Measurements from ENCODE around the gene RNF144B. TPM values are rescaled to one million over a fixed set of nuclear protein-coding genes. Genes with fewer than 3 reads are reported as not detected.

The RNF144B gene
- total and polyA plus RNA-seq, 10 donors = 6.5 to 82.5 (median 45.3) TPM

- intact Hi-C loops (cut with DNase I; ENCODE audit: low total_unique reads) = no loop called here
- TF ChIP-seq POLR2A (IDR thresholded peaks at IDR 0.05) (no peak), POLR2AphosphoS5 (IDR thresholded peaks at IDR 0.05) (no peak), CTCF (IDR thresholded peaks at IDR 0.05 in 8 of 11, conservative IDR thresholded peaks at IDR 0.05 in 3 of 11) (no peak)
- Histone ChIP-seq H3K9me3 (no peaks in the 10 kb centered on the region), H3K4me1 (peaks cover 0 to 26% (median 4%) of the 10 kb centered on the region in 6 donors), H3K36me3 (peaks cover 0 to 45% (median 0%) of the 10 kb centered on the region in 6 donors), H3K4me3 (no peak overlapping the region), H3K27me3 (replicated peaks in 1 of 7) (no peaks in the 10 kb centered on the region), H3K27ac (peak overlapping the region in 3 of 8 donors; percentile 1 to 65 (median 49))
- WGBS, 5 donors = 54 to 84% (median 76%) methylated on average over 3 of the region's 3 CpGs
- no peak for DNase-seq
Observed at GRCh38 chr6:18436341-18436740, 49.2 kb downstream of the RNF144B start.

GRCh38 chr6:18439581-18439980, 52.4 kb downstream of the RNF144B start:
- Histone ChIP-seq H3K4me1 (peaks cover 0 to 19% (median 4%) of the 10 kb centered on the region in 6 donors), H3K27me3 (replicated peaks in 1 of 7) (no peaks in the 10 kb centered on the region), H3K36me3 (peaks cover 0 to 32% (median 0%) of the 10 kb centered on the region in 6 donors), H3K9me3 (no peaks in the 10 kb centered on the region), H3K27ac (no peak overlapping the region), H3K4me3 (no peak overlapping the region)
- intact Hi-C loops (cut with DNase I; ENCODE audit: low total_unique reads) = no loop called here
- DNase-seq = no peak
- TF ChIP-seq CTCF (IDR thresholded peaks at IDR 0.05 in 8 of 11, conservative IDR thresholded peaks at IDR 0.05 in 3 of 11) (no peak), POLR2AphosphoS5 (IDR thresholded peaks at IDR 0.05) (no peak), POLR2A (IDR thresholded peaks at IDR 0.05) (no peak)

- Histone ChIP-seq H3K27ac (peak overlapping the region in 4 of 8 donors; percentile 1 to 49 (median 21)), H3K4me1 (peaks cover 0 to 25% (median 3%) of the 10 kb centered on the region in 6 donors), H3K36me3 (peaks cover 0 to 30% (median 0%) of the 10 kb centered on the region in 6 donors), H3K9me3 (no peaks in the 10 kb centered on the region), H3K27me3 (replicated peaks in 1 of 7) (no peaks in the 10 kb centered on the region), H3K4me3 (no peak overlapping the region)
- no peak for DNase-seq
- TF ChIP-seq POLR2A (IDR thresholded peaks at IDR 0.05) (no peak), CTCF (IDR thresholded peaks at IDR 0.05 in 8 of 11, conservative IDR thresholded peaks at IDR 0.05 in 3 of 11) (no peak), POLR2AphosphoS5 (IDR thresholded peaks at IDR 0.05) (peak in 1 of 3 donors; percentile 19)
- 54 to 78% (median 63%) methylated on average over 3 of the region's 3 CpGs for WGBS, 5 donors
- intact Hi-C loops (cut with DNase I; ENCODE audit: low total_unique reads) = no loop called here
Observed at GRCh38 chr6:18441251-18441979, 54.3 kb downstream of the RNF144B start.

GRCh38 chr6:18444111-18444510, 57.0 kb downstream of the RNF144B start:
- H3K4me1 ChIP-seq = peaks cover 0 to 19% (median 0%) of the 10 kb centered on the region in 6 donors
- no peak for TF ChIP-seq CTCF (IDR thresholded peaks at IDR 0.05 in 8 of 11, conservative IDR thresholded peaks at IDR 0.05 in 3 of 11)
- no peak for TF ChIP-seq POLR2A (IDR thresholded peaks at IDR 0.05)
- no peak for TF ChIP-seq POLR2AphosphoS5 (IDR thresholded peaks at IDR 0.05)
- intact Hi-C loops (cut with DNase I; ENCODE audit: low total_unique reads) = no loop called here
- H3K9me3 ChIP-seq = no peaks in the 10 kb centered on the region
- H3K27ac ChIP-seq = peak overlapping the region in 3 of 8 donors; percentile 15 to 40 (median 30)
- peaks cover 0 to 30% (median 0%) of the 10 kb centered on the region in 6 donors for H3K36me3 ChIP-seq
- DNase-seq = no peak
- no peaks in the 10 kb centered on the region for H3K27me3 ChIP-seq (replicated peaks in 1 of 7)
- 74 to 93% (median 83%) methylated on average over 5 of the region's 5 CpGs for WGBS, 5 donors
- no peak overlapping the region for H3K4me3 ChIP-seq

All from spleen (tissue), 11 donors.